GM10847 (cell line): ENCODE measurements around the gene IFITM10.

Experiments used
- POLR2A ChIP-seq: IDR thresholded peaks from 2 replicates; pipeline ENCODE4 v1.6.1; 2011; ENCODE audit not compliant: insufficient read length; ENCODE audit errors: extremely low read depth

The IFITM10 gene

GRCh38 chr11:1750481-1750839 lies at the start of gene IFITM10:
TSS of gene IFITM10 (minus strand) at chr11:1750595. CDS start at chr11:1750442, 153 bp downstream.
- TF ChIP-seq POLR2A = no peak

- TF ChIP-seq POLR2A = no peak
These were observed 47.2 kb upstream of the IFITM10 start for GRCh38 chr11:1797391-1798125.

GRCh38 chr11:1796413-1797011 lies 46.1 kb upstream of the IFITM10 start:
- no peak for TF ChIP-seq POLR2A

- TF ChIP-seq POLR2A = no peak
These were observed 42.7 kb upstream of the IFITM10 start for GRCh38 chr11:1793081-1793480.

- TF ChIP-seq POLR2A = no peak
These were observed 42.1 kb upstream of the IFITM10 start for GRCh38 chr11:1792461-1792860.

- TF ChIP-seq POLR2A = no peak
These were observed 41.5 kb upstream of the IFITM10 start for GRCh38 chr11:1791912-1792311.

- no peak for TF ChIP-seq POLR2A
These were observed 36.1 kb upstream of the IFITM10 start for GRCh38 chr11:1786466-1786865.

GRCh38 chr11:1785749-1786413 lies 35.5 kb upstream of the IFITM10 start:
- no peak for TF ChIP-seq POLR2A

GRCh38 chr11:1784761-1785650 lies 34.6 kb upstream of the IFITM10 start:
- TF ChIP-seq POLR2A = no peak

- no peak for TF ChIP-seq POLR2A
These were observed 33.5 kb upstream of the IFITM10 start for GRCh38 chr11:1783725-1784529.

GRCh38 chr11:1782831-1783724 lies 32.7 kb upstream of the IFITM10 start:
- TF ChIP-seq POLR2A = no peak

- no peak for TF ChIP-seq POLR2A
These were observed 31.7 kb upstream of the IFITM10 start for GRCh38 chr11:1782031-1782590.

GRCh38 chr11:1781593-1781975 lies 31.2 kb upstream of the IFITM10 start:
- TF ChIP-seq POLR2A = no peak
